SK-N-SH (cell line): ENCODE measurements around the gene BDNF. TPM values are rescaled to one million over a fixed set of nuclear protein-coding genes. Genes with fewer than 3 reads are reported as not detected.

ENCODE experiments used
- CTCF ChIA-PET: fragments of 300-600, 350-600 bp; formaldehyde crosslinking; extraction: SDS; loops from one replicate; lab custom pipeline; 2021; lab: Yijun Ruan, JAX
- POLR2A ChIA-PET: fragments of 350-600 bp; sonication (Branson Sonifier 250); formaldehyde crosslinking; extraction: SDS; loops from one replicate; lab custom pipeline; 2020; ENCODE audit warnings: antibody characterized with exemption, inconsistent platforms; lab: Yijun Ruan, JAX
- DNase-seq: peaks from one replicate; pipeline ENCODE4 v3.0.0; 2012
- H2AFZ ChIP-seq: fragments of 200-600 bp; sonication (generic); 2 replicates; pipeline ENCODE4 v1.8.1; 2016; ENCODE audit warnings: antibody characterized with exemption, mild to moderate bottlenecking, low read depth
- H3F3A ChIP-seq: fragments of 200-600 bp; sonication (generic); replicated peaks from 2 replicates; pipeline ENCODE3; 2016; ENCODE audit warnings: antibody characterized with exemption, mild to moderate bottlenecking; ENCODE audit not compliant: insufficient read depth
- H3K27ac ChIP-seq, 2 experiments: fragments of 200-500 bp in 1 of 2; fragments of 200-600 bp in 1 of 2; sonication (Bioruptor generic) in 1 of 2; sonication (generic), shearing (Covaris generic) in 1 of 2; 2 replicates each; pipeline versions ENCODE4 v1.5.1 to v1.6.1; 2014 to 2016; ENCODE audit warnings: low read depth in 2 of 2, inconsistent platforms in 1 of 2, low read length in 1 of 2, mild to moderate bottlenecking in 1 of 2, mixed read lengths in 1 of 2
- H3K27me3 ChIP-seq: fragments of 200-600 bp; sonication (generic), shearing (Covaris generic); 2 replicates; pipeline ENCODE4 v1.6.1; 2016; ENCODE audit warnings: mixed run types; ENCODE audit not compliant: insufficient read depth
- H3K36me3 ChIP-seq, 2 experiments: fragments of 200-500 bp in 1 of 2; fragments of 200-600 bp in 1 of 2; sonication (Bioruptor generic) in 1 of 2; sonication (generic) in 1 of 2; replicated peaks in 1 of 2; 2 replicates each; pipeline versions ENCODE3 to v1.5.1; 2014 to 2016; ENCODE audit warnings: low read length in 1 of 2, mild to moderate bottlenecking in 1 of 2; ENCODE audit not compliant: insufficient read depth in 2 of 2, control insufficient read depth in 1 of 2
- H3K4me1 ChIP-seq, 2 experiments: fragments of 200-500 bp in 1 of 2; fragments of 200-600 bp in 1 of 2; sonication (Bioruptor generic) in 1 of 2; sonication (generic), shearing (Covaris generic) in 1 of 2; 2 replicates each; pipeline versions ENCODE4 v1.5.1 to v1.6.1; 2014 to 2016; ENCODE audit warnings: low read depth in 1 of 2, low read length in 1 of 2, mixed run types in 1 of 2; ENCODE audit not compliant: insufficient read depth in 2 of 2, control insufficient read depth in 1 of 2
- H3K4me2 ChIP-seq: fragments of 200-600 bp; sonication (generic), shearing (Covaris generic); 2 replicates; pipeline ENCODE4 v1.6.1; 2017; ENCODE audit warnings: mixed run types
- H3K4me3 ChIP-seq, 2 experiments: fragments of 200-500 bp in 1 of 2; fragments of 200-600 bp in 1 of 2; sonication (Bioruptor generic) in 1 of 2; sonication (generic), shearing (Covaris generic) in 1 of 2; 2 replicates each; pipeline versions ENCODE4 v1.5.1 to v1.8.1; 2014 to 2016; ENCODE audit warnings: low read depth in 2 of 2, inconsistent platforms in 1 of 2, low read length in 1 of 2, mild to moderate bottlenecking in 1 of 2, mixed read lengths in 1 of 2, moderate library complexity in 1 of 2
- H3K79me2 ChIP-seq: fragments of 200-600 bp; sonication (generic); 2 replicates; pipeline ENCODE4 v1.8.1; 2017; ENCODE audit warnings: mild to moderate bottlenecking; ENCODE audit not compliant: insufficient read depth
- H3K9ac ChIP-seq: fragments of 200-600 bp; sonication (generic); 2 replicates; pipeline ENCODE4 v1.6.1; 2017; ENCODE audit warnings: mixed run types
- H3K9me2 ChIP-seq: fragments of 200-600 bp; sonication (generic); 2 replicates; pipeline ENCODE4 v1.6.1; 2017; ENCODE audit warnings: mixed run types
- H3K9me3 ChIP-seq: fragments of 200-600 bp; sonication (generic); 2 replicates; pipeline ENCODE4 v1.6.1; 2017; ENCODE audit warnings: mixed run types, mild to moderate bottlenecking, moderate library complexity
- H4K20me1 ChIP-seq: fragments of 200-600 bp; sonication (generic); 2 replicates; pipeline ENCODE4 v1.6.1; 2017; ENCODE audit warnings: mild to moderate bottlenecking, mixed run types; ENCODE audit not compliant: insufficient read depth
- FOXJ3 ChIP-seq: sonication (generic); formaldehyde crosslinking; IDR thresholded peaks from 2 replicates; pipeline ENCODE4 v1.5.1; 2020; ENCODE audit warnings: mild to moderate bottlenecking, missing genetic modification reagents
- FOXM1 ChIP-seq: IDR thresholded peaks from 2 replicates; pipeline ENCODE4 v1.4.0; 2012; ENCODE audit warnings: low read depth, mild to moderate bottlenecking
- GABPA ChIP-seq: IDR thresholded peaks from 2 replicates; pipeline ENCODE4 v1.4.0; 2012; ENCODE audit warnings: low read depth, mild to moderate bottlenecking
- JUND ChIP-seq: IDR thresholded peaks from 2 replicates; pipeline ENCODE4 v1.4.0; 2012
- NRF1 ChIP-seq: IDR thresholded peaks from 2 replicates; pipeline ENCODE4 v1.6.1; 2012; ENCODE audit warnings: low read depth, mild to moderate bottlenecking, low read length
- POLR2AphosphoS5 ChIP-seq: IDR thresholded peaks from 2 replicates; pipeline ENCODE4 v1.6.1; 2012; ENCODE audit warnings: low read depth, low read length
- RAD21 ChIP-seq: IDR thresholded peaks from 2 replicates; pipeline ENCODE4 v1.6.1; 2012; ENCODE audit warnings: mild to moderate bottlenecking, low read length
- RXRA ChIP-seq: IDR thresholded peaks from 2 replicates; pipeline ENCODE4 v1.4.0; 2012; ENCODE audit warnings: low read depth, mild to moderate bottlenecking, borderline replicate concordance
- SIN3A ChIP-seq: IDR thresholded peaks from 2 replicates; pipeline ENCODE4 v1.6.1; 2012; ENCODE audit warnings: low read depth, mild to moderate bottlenecking, low read length, moderate library complexity, borderline replicate concordance
- TAF1 ChIP-seq: IDR thresholded peaks from 2 replicates; pipeline ENCODE4 v1.6.1; 2012; ENCODE audit warnings: low read depth, mild to moderate bottlenecking, low read length, moderate library complexity, borderline replicate concordance
- TEAD4 ChIP-seq: IDR thresholded peaks from 2 replicates; pipeline ENCODE4 v1.4.0; 2012; ENCODE audit warnings: mild to moderate bottlenecking, borderline replicate concordance; ENCODE audit not compliant: insufficient read depth
- USF1 ChIP-seq: IDR thresholded peaks from 2 replicates; pipeline ENCODE4 v1.4.0; 2012; ENCODE audit warnings: low read depth, borderline replicate concordance
- ZBTB33 ChIP-seq: IDR thresholded peaks from 2 replicates; pipeline ENCODE4 v1.4.0; 2012; ENCODE audit warnings: low read depth, borderline replicate concordance
- WGBS: methylation state at CpG from one replicate; pipeline ENCODE4 v1.1.6; 2017; ENCODE audit warnings: low lambda C conversion rate; 5-methylcytosine and 5-hydroxymethylcytosine counted together
- polyA plus RNA-seq, 3 experiments: library from polyadenylated mRNA; depleted of rRNA; stranded (reverse); fragments of >200 nt; gene quantifications; 2 replicates each; pipeline ENCODE4 v1.2.3, GENCODE V29; 2012
- TF ChIP-seq, protein P1 (sequence below): IDR thresholded peaks from 2 replicates; pipeline ENCODE4; 2012

BDNF gene
- polyA plus RNA-seq, 1 of the 3 experiments (the other 2 are of a cell fraction), result 21.3 TPM

DNA sequence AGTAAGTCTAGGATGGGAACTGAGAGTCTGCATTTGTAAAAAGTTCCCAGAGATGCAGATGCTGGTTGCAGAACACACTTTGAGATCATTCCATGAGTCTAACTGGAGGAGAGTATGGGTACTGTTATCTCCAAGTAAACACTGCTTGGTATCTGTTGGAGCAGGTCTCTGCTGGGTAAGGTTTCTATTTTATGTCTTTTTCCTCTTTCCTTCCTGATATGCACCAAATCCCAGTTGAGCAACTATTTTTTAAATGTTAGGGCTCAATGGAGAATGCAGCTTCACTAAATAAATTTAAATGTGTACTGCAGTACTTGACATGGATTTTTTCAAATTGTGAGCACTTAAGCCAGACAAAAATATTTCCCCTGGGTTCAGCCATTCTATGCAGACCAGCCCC is 48.5 kb downstream of the BDNF start:
- no peak for DNase-seq
- 0 out of 2 replicates have a peak, but pooled peaks cover 5% of the 10 kb centered on the region for H3K79me2 ChIP-seq
- H4K20me1 ChIP-seq, result no peaks in the 10 kb centered on the region
- no peak overlapping the region for H3K4me2 ChIP-seq
- no peaks in the 10 kb centered on the region for H3K27me3 ChIP-seq
- ChIA-PET POLR2A (no interaction called here), CTCF (interaction anchor here (0.6 to 3.5 kb wide), 5 partner anchors 22 to 154 kb away, joined by 3 to 17 read pairs (median 3); partner anchors contain the start of gene BDNF)
- H3K27ac ChIP-seq, result no peak overlapping the region; a peak in 1 of 4 replicates
- peaks cover 0 to 22% of the 10 kb centered on the region in 2 experiments; a peak in 2 of 4 replicates for H3K4me1 ChIP-seq
- H3K36me3 ChIP-seq, result peaks cover 4 to 15% of the 10 kb centered on the region in 2 experiments
- peaks cover 21% of the 10 kb centered on the region for H3F3A ChIP-seq
- H3K9me3 ChIP-seq, result no peaks in the 10 kb centered on the region
- no peak overlapping the region for H3K4me3 ChIP-seq
- H2AFZ ChIP-seq, result no peak overlapping the region
- TF ChIP-seq SIN3A, result no peak
- TF ChIP-seq, all 33 proteins: peak for 0
- H3K9me2 ChIP-seq, result no peaks in the 10 kb centered on the region
- H3K9ac ChIP-seq, result no peak overlapping the region

DNA sequence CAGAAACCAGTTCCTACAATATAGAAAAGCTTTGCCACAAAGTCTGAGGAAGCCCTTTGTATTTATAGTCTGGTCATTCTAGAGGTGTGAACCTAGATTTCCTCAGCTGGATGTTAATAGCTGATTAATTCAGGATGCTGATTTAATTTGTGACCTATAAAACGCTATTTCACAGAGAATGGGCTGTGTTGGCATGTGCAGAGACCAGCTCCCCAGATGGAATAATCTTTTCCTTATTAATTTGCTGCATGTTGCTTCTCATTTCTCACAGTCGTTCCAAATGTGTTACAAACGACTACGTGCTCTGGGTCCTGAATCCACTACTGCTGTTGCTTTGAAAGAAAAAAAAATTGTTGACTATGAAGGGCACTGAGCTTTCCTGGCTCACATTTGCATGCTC is 49.3 kb downstream of the BDNF start:
- 0 out of 2 replicates have a peak, but pooled peaks cover 5% of the 10 kb centered on the region for H3K79me2 ChIP-seq
- no peak overlapping the region for H3K9ac ChIP-seq
- no peaks in the 10 kb centered on the region for H4K20me1 ChIP-seq
- H3K9me3 ChIP-seq, result no peaks in the 10 kb centered on the region
- TF ChIP-seq FOXM1 (no peak), NRF1 (no peak), SIN3A (no peak), JUND (no peak), RAD21 (no peak), TAF1 (no peak), RXRA (no peak), FOXJ3 (CRISPR knock-in tag) (no peak), TEAD4 (no peak), ZBTB33 (no peak), USF1 (no peak), POLR2AphosphoS5 (no peak), GABPA (no peak)
- TF ChIP-seq, protein P1, sequence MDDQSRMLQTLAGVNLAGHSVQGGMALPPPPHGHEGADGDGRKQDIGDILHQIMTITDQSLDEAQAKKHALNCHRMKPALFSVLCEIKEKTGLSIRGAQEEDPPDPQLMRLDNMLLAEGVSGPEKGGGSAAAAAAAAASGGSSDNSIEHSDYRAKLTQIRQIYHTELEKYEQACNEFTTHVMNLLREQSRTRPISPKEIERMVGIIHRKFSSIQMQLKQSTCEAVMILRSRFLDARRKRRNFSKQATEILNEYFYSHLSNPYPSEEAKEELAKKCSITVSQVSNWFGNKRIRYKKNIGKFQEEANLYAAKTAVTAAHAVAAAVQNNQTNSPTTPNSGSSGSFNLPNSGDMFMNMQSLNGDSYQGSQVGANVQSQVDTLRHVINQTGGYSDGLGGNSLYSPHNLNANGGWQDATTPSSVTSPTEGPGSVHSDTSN, result no peak
- TF ChIP-seq, all 33 proteins: peak for 0
- H3K27ac ChIP-seq, result no peak overlapping the region
- peaks cover 0 to 9% of the 10 kb centered on the region in 2 experiments for H3K36me3 ChIP-seq
- H3K9me2 ChIP-seq, result no peaks in the 10 kb centered on the region
- H3K4me3 ChIP-seq, result no peak overlapping the region
- ChIA-PET CTCF (interaction anchor here (0.7 to 3.5 kb wide), 4 partner anchors 23 to 154 kb away, joined by 3 to 17 read pairs (median 6); partner anchors contain the start of gene BDNF), POLR2A (no interaction called here)
- no peak for DNase-seq
- 68% methylated on average over 4 of the region's 4 CpGs for WGBS
- no peak overlapping the region for H3K4me2 ChIP-seq
- no peaks in the 10 kb centered on the region for H3K27me3 ChIP-seq
- peaks cover 21% of the 10 kb centered on the region for H3F3A ChIP-seq
- H2AFZ ChIP-seq, result no peak overlapping the region
- H3K4me1 ChIP-seq, result peaks cover 0 to 30% of the 10 kb centered on the region in 2 experiments; a peak in 2 of 4 replicates
